NCI-H2227 (cell line): ENCODE results near the gene BASP1.

Experiments used
- DNase-seq: peaks from one replicate; lab custom pipeline; 2025; ENCODE audit not compliant: unreplicated experiment; lab: John Stamatoyannopoulos, UW

The BASP1 gene

GRCh38 chr5:17217493-17218352 lies at the start of gene BASP1:
BASP1 (plus strand) TSS chr5:17217631; CDS start chr5:17275217, 57,586 bp downstream.
- DNase-seq, result peak; percentile 21

GRCh38 chr5:17169507-17169906 lies 47.9 kb upstream of the BASP1 start:
- no peak for DNase-seq

- DNase-seq, result no peak
Measured at GRCh38 chr5:17172791-17173190, 44.6 kb upstream of the BASP1 start.

GRCh38 chr5:17174965-17175364 lies 42.5 kb upstream of the BASP1 start:
- DNase-seq, result no peak

- DNase-seq, result no peak
Measured at GRCh38 chr5:17177501-17178372, 39.7 kb upstream of the BASP1 start.

GRCh38 chr5:17178373-17178675 lies 39.1 kb upstream of the BASP1 start:
- no peak for DNase-seq

GRCh38 chr5:17180330-17180843 lies 37.0 kb upstream of the BASP1 start:
- DNase-seq, result no peak

GRCh38 chr5:17180864-17181723 lies 36.3 kb upstream of the BASP1 start:
- no peak for DNase-seq

GRCh38 chr5:17182494-17182893 lies 34.9 kb upstream of the BASP1 start:
- no peak for DNase-seq

- no peak for DNase-seq
Measured at GRCh38 chr5:17182981-17183380, 34.5 kb upstream of the BASP1 start.

- no peak for DNase-seq
Measured at GRCh38 chr5:17183831-17184230, 33.6 kb upstream of the BASP1 start.

GRCh38 chr5:17184588-17184987 lies 32.8 kb upstream of the BASP1 start:
- DNase-seq, result no peak

GRCh38 chr5:17185349-17185748 lies 32.1 kb upstream of the BASP1 start:
- no peak for DNase-seq

GRCh38 chr5:17185773-17186172 lies 31.7 kb upstream of the BASP1 start:
- no peak for DNase-seq

- no peak for DNase-seq
Measured at GRCh38 chr5:17186256-17186655, 31.2 kb upstream of the BASP1 start.

- DNase-seq, result no peak
Measured at GRCh38 chr5:17187011-17187785, 30.2 kb upstream of the BASP1 start.

GRCh38 chr5:17187786-17188170 lies 29.7 kb upstream of the BASP1 start:
- no peak for DNase-seq

- peak; percentile 62 for DNase-seq
Measured at GRCh38 chr5:17189381-17190036, 27.9 kb upstream of the BASP1 start.

GRCh38 chr5:17190242-17190778 lies 27.1 kb upstream of the BASP1 start:
- DNase-seq, result peak; percentile 1
